AG09319 (cell line): ENCODE results near the gene RPTOR.

Experiments
- DNase-seq: peaks from one replicate; pipeline ENCODE4 v3.0.0-alpha.2; 2010; ENCODE audit warnings: low read depth; ENCODE audit errors: extremely low read depth
- TF ChIP-seq, protein P1 (sequence below): IDR thresholded peaks from 2 replicates; pipeline ENCODE4 v1.5.1; 2011; ENCODE audit warnings: low read depth, mild to moderate bottlenecking, inconsistent platforms, low read length, moderate library complexity

Gene RPTOR

GRCh38 chr17:80779336-80779735 is 234.7 kb downstream of the RPTOR start:
- TF ChIP-seq, protein P1, sequence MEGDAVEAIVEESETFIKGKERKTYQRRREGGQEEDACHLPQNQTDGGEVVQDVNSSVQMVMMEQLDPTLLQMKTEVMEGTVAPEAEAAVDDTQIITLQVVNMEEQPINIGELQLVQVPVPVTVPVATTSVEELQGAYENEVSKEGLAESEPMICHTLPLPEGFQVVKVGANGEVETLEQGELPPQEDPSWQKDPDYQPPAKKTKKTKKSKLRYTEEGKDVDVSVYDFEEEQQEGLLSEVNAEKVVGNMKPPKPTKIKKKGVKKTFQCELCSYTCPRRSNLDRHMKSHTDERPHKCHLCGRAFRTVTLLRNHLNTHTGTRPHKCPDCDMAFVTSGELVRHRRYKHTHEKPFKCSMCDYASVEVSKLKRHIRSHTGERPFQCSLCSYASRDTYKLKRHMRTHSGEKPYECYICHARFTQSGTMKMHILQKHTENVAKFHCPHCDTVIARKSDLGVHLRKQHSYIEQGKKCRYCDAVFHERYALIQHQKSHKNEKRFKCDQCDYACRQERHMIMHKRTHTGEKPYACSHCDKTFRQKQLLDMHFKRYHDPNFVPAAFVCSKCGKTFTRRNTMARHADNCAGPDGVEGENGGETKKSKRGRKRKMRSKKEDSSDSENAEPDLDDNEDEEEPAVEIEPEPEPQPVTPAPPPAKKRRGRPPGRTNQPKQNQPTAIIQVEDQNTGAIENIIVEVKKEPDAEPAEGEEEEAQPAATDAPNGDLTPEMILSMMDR, result no peak
- no peak for DNase-seq

GRCh38 chr17:80779961-80780380 is 235.3 kb downstream of the RPTOR start:
- TF ChIP-seq, protein P1, result no peak
- DNase-seq, result peak; percentile 83

DNA sequence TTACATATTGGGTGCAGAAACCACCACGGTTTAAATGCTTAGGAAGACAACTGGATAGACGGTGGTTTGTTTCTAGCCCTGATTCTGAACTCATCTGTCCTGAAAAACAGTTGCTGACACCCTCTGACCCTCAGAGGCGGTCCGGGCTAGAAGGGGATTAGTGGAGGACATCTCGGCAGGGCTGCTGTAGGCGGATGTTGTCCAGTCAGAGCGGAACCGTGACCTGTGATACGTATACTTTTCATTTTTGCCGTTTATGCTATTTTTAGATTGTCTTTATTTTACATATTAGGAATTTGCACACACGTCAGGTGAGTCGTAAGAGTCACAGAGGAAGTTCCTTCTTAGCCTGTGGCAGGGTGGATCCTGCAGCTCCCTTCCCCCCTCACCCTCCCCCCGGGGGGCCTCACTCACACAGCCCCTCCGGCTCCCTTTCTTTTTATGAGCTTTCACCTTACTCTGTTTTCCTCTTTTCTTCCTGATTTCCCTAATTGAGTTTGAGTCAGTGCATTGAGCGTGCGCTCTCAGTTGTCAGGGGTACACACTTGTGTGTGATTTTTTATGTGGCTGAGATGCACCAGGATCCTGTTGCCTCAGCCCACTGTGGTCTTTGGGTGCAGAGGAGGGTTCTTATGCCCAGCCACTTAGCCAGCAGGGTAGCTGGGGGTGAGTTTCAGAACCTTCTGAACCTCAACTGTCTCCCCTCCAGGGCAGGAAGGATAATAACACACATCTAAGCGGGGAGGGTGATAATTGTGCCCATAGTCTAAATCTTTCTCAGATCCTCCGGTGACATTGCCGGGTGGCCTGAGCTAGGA is 236.0 kb downstream of the RPTOR start:
- TF ChIP-seq, protein P1, result no peak
- DNase-seq, result no peak

GRCh38 chr17:80781211-80781610 is 236.6 kb downstream of the RPTOR start:
- DNase-seq, result no peak
- TF ChIP-seq, protein P1, result no peak

- no peak for DNase-seq
- TF ChIP-seq, protein P1, result no peak
Measured at GRCh38 chr17:80781807-80782277, 237.2 kb downstream of the RPTOR start.

GRCh38 chr17:80782536-80783427 is 238.1 kb downstream of the RPTOR start:
- DNase-seq, result no peak
- TF ChIP-seq, protein P1, result no peak

DNA sequence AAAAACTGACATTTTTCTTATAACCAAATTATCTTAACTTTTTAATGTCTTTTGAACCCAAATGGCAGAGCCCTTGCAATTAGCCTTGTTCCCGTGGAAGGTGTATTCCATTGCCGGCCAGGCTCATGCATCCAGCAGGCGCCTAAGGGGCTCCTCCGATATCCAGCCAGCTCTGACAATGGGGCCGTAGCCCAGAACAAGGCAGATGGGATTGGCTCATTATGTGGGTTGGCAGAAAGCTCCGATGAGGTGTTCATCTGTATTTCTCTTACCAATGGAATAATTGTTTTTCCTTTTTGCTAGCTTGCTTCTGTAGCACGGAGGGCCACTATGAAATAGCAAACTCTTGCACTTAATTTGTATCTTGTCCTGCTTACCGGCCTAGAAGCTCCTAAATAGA is 238.8 kb downstream of the RPTOR start:
- TF ChIP-seq, protein P1, result no peak

More for the DNA sequence above, 238.8 kb downstream of the RPTOR start:
- DNase-seq, result no peak
